GM19395 (cell line): ENCODE results near the gene FAM187B.
"Not testable (repeated sequence)": the region's sequence is repeated elsewhere in the genome, so short reads cannot be mapped to it uniquely, and the experiment has no call there.

Experiments used
- ATAC-seq: cut with Tn5 transposase; IDR thresholded peaks from one replicate; pipeline ENCODE4 v1.9.1; 2021; ENCODE audit warnings: mild to moderate bottlenecking, moderate library complexity; ENCODE audit not compliant: unreplicated experiment

FAM187B gene

DNA sequence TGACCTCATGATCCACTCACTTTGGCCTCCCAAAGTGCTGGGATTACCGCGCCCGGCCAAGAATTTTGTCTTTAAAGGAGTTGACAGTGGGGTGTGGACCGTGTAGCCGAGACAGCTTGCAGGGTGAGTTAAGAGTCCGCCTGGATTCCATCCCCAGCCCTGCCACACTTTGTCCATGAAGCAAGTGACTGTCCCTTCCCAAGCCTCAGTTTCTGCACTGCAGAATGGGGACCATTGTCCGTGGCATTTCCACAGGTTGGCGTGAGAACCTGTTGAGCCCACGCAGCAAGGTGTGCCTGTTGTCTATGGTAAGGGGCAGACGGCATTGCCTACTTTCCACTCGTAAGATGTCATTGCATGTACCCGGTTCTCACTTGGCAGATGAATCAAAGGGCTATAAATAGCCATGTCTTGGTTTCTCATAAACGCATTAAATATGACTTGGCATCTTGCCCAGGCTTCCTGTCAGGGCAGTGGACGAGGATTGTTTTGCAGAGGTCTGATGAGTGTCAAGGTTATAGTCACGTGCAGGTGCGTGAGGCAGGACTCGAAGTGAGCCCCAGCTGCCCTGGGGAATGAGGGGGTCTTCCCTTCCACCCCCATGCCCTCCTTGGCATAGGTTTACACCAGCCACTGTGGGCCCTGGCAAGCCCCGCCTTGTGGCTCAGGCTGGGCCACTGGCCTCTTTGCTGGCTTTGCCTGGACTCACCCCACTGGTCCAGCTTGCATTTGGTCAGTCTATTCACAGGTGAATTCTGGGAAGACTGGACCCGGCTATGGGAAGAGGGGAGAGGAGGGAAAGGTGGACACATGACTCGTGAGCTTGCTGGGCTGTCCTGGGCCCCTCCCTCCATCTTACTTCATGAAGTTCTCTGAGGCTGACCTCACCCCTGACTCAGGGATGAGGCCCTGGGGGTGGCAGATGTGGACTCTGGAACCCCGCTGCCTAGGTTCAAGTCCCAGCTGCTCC lies 14.6 kb downstream of the FAM187B start:
- ATAC-seq = no peak

DNA sequence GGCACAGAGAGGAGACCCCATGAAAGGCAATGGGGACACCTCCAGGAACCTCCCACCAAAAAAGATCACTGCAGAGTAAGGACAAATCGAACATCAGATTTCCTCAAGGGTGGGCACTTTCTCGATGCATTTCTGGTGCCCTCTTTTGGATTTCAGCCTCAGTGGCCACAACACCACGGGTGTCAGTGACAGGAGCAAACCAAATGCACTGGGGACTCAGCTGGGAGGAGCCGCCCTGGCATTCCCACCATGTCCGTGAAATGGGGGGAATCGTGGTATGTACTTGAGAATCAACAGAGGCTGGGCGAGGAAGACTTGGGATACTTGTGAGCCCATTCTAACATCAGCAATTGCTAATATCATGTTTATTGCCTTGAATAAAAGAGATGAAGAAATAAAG lies 16.3 kb downstream of the FAM187B start:
- no peak for ATAC-seq

DNA sequence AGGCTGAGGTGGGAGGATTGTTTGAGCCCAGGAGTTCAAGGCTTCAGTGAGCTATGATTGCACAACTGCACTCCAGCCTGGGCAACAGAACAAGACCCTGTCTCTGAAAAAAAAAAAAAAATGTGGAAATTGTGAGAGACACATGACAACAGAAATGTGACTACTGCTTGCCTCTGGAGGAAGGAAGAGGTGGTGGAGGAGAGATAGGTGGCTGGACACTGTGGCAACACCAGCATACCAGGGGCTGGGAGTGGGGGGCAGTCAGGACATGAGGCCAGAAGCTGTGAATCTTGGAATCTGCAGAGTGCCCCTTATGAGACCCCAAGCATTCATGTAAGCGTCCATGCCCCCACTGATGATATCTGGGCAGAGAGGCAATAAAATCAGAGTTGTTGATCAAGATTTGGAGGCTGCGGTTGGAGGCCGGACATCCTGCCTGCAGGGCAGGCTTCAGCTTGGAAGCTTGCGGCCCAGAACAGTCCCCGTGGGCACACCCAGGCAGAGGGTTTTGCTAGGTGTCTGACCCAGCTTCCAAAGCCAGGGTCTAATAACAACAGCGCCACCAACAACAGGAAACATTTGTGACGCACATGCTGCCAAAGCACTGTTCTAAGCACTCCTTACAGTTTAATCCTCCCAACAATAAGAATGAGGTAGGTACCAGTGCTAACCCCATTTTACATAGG lies 16.9 kb downstream of the FAM187B start:
- no peak for ATAC-seq

DNA sequence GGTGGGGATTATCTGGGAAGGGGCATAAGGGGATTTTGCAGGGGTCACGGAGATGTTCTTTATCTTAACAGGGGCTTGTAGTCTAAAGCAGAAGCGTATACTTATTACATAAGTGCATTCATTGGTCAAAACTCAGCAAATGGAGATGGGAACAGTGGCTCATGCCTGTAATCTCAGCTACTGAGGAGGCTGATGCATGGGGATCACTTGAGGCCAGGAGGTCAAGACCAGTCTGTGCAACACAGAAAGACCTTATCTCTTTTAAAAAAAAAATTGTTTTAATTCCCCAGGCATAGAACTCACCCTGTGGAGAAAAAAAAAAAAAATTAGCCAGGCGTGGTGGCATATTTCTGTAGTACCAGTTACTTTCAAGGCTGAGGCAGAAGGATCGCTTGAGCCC lies 18.9 kb downstream of the FAM187B start:
- ATAC-seq = no peak

DNA sequence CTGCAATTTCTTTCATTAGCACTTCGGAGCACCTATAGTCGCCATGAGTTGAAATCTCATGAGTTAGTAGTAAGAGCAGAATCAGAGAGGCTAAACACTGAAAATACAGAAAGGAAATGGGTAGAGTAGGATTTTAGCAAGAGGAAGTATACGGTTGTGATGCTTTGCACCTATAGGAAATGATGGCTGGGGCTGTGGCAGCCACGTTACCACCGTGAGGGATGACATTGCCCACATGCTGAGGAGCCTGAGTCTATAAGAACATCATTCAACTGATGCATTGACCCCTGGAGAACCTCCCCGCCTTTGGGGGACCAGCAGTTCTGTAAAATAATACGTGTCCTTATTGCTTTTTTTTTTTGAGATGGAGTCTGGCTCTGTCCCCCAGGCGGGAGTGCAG lies 20.4 kb downstream of the FAM187B start:
- ATAC-seq = no peak

DNA sequence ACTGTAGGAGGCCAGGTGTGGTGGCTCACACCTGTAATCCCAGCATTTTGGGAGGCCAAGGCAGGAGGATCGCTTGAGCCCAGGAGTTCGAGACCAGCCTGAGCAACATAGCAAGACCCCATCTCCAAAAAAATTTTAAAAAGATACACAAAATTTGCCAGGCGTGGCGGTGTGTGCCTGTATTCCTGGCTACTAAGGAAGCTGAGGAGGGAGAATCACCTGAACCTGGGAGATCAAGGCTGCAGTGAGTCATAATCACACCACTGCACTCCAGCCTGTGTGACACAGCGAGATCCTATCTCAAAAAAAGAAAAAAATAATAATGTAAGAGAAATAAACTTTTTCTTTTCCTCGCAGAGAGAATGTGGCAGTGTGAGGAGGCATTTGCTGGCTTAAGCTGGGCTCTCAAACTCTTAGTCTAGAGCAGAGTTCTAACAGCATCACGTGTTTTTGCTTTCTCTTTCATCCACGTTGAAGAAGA lies 21.1 kb downstream of the FAM187B start:
- ATAC-seq = no peak

DNA sequence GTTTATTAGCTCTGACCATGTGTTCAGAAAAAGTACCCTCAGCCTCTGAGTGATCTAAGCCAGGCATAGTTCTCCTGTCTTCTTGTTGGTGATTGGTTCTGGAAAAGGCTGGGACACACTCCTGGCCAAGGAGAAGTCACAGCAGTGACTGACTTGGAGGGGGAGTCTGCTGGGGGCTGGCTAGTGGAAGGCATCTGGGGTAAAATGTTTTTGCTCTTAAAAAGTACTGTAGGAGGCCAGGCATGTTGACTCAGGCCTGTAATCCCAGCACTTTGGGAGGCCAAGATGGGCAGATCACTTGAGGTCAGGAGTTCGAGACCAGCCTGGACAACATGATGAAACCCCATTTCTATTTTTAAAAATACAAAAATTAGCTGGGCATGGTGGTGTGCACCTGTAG lies 21.7 kb downstream of the FAM187B start:
- no peak for ATAC-seq

DNA sequence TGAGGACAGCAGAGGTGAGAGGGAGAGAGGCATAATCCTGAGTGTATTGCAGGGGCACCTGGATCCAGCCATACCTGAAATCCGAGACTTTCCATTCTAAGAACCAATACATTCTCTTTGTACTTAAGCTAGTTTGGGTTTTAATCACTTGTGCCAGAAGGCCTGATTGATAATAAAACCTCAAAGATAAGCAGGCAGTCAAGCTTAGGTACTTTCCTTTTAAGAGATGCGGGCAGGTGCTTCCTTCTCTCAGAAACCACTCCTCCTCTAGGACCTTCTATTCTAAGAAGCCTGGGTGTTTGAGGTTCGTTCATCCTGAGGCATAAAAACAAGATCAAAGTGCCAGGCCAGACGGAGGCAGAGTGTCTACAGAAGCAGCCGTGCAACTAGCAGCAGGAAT lies 22.2 kb downstream of the FAM187B start:
- ATAC-seq = no peak

DNA sequence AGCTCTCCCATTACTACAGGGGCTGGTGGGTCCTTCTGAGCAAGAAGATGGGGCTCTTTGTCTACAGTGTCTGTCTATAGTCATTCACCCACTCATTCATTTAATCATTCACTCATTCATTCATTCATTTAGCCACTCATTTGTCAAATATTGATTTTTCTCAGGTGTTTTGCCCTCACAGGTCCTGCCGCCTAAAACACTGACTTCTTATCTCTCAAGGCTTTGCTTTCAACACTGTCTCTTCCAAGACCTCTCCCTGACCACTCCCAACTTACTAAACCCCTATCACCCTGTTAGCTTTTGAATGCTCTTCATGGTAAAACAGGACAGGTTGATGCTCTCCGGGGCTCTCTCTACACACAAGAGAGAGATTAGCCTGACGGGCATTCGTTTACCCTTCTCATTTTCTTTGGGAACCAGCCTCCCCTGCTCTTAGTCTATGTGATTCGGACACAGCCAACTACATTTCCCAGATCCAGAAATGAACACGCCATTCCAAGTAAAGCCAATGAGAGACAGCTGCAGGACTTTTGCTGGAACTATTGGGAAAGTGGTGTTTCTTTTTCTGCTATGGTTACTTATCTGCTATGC lies 22.7 kb downstream of the FAM187B start:
- peak; percentile 10 for ATAC-seq

DNA sequence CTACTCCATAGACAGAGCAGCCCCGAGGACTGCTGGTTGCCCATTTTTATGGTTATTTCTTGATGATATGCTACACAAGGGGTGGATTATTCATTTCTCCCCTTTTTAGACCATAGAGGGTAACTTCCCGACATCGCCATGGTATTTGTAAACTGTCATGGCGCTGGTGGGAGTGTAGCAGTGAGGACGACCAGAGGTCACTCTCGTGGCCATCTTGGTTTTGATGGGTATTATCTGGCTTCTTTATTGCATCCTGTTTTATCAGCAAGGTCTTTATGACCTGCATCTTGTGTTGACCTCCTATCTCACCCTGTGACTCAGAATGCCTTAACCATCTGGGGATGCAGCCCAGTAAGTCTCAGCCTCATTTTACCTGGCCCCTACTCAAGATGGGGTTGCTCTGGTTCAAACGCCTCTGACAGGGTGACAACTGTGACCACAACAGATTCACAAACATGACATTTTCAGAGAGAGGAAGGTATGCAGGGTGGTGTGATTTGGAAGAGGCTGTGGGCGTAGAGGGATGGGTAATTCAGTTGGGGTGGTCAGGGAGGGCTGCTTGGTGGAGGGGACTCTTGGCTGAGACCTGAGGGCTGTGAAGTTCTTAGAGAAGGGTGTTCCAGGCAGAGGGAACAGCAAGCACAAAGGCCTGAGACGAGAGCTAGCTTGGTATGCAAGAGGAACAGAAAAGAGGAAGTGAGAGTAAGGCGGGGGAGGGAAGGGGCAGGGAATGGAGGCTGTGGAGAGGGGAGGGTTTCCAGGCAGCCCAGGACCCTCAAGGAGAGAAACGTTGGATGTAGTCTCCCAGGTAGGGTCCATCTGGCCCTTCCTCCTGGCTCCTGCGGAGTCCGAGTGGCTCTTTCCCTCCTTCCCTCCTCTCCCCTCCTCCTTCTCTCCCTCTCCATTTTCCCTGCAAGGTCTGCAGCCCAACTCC lies 23.5 kb downstream of the FAM187B start:
- peak; percentile 77 for ATAC-seq

DNA sequence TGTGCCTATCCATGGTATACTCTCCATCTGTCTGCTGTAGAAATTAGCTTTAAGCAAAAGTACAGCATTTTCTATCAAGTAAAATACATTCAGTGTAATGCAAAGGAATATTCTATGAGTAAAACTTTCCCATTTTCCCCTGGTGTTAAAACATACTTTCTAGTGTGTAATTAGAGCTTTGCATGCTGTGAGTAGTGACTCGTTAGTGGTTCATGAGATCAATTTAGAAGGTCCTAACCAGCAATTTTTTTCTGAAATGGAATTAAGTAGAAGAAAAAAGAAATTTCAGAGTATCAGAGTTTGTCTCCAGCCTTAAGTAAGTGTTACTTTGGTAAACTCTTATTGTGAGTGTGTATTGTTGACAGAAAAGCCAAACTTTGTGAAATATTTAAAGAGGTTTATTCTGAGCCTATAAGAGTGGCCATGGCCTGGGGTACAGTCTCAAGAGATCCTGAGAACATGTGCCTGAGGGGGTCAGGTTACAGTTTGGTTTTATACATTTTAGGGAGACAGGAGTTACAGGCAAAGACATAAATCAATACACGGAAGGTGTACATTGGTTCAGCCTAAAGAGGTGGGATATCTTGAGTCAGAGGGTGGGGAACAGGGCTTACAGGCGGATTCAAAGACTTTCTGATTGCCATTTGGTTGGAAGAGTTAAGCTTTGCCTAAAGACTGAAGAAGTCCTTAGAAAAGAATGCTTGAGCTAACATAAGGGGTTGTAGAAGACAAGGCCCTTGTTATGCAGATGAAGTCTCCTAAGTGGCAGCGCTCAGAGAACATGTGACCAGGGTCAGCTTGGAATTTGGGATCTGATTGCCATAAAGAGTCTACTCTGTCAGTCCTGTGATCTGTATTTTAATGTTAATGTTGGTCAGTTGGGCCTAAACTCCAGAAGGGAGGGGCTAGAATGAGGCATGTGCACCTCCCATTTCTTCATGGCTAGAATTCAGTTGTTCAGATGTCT lies 25.5 kb downstream of the FAM187B start:
- ATAC-seq = no peak

DNA sequence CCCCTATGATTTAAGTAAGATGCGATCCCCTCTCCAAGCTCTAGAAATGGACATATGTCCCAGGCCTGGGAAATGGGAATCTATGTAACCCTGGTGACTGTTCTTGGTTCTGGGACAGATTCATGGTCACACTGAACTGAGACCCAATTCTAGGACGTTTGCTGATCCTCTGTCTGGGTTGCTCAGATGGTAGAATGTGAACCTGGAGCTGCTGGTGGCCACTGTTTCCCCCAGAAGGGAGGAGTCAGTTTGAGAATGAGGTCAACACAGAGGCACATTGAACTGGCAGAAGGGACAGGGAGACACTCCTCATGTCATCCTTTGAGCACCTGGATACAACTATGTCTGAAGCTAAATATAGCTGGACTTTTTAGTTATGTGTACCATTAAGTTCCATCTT lies 29.1 kb downstream of the FAM187B start:
- no peak for ATAC-seq

DNA sequence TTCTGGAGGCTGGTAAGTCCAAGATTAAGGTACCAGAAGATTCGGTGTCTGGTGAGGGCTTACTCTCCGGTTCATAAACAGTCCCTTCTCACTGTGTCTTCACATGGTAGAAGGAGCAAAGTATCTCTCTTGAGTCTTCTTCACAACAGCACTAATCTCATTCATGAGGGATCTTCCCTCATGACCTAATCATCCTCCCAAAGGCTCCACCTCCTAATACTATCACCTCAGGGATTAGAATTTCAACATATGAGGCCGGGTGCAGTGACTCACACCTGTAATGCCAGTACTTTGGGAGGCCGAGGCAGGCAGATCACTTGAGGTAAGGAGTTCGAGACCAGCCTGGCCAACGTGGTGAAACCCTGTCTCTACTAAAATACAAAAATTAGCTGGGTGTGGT lies 31.7 kb downstream of the FAM187B start:
- not testable (repeated sequence) for ATAC-seq

DNA sequence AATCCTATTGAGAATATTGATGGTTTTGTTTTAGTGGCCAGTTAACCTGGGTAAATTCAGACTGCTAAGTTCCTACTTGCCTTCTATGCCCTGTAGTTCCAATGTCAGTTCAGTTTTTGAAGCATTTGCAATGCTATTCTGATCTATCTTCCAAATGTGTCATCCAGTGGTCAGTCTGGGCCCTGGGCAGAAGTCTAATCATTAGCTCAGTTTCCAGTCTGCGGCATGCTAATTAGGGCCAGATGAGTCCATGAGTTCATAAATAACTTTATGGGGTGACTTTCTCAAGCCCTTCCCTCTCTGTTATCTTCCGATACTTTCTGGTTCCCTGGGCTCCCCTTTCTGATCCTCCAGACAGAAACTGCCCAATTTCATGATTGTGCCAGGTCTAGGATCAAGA lies 32.7 kb downstream of the FAM187B start:
- no peak for ATAC-seq

DNA sequence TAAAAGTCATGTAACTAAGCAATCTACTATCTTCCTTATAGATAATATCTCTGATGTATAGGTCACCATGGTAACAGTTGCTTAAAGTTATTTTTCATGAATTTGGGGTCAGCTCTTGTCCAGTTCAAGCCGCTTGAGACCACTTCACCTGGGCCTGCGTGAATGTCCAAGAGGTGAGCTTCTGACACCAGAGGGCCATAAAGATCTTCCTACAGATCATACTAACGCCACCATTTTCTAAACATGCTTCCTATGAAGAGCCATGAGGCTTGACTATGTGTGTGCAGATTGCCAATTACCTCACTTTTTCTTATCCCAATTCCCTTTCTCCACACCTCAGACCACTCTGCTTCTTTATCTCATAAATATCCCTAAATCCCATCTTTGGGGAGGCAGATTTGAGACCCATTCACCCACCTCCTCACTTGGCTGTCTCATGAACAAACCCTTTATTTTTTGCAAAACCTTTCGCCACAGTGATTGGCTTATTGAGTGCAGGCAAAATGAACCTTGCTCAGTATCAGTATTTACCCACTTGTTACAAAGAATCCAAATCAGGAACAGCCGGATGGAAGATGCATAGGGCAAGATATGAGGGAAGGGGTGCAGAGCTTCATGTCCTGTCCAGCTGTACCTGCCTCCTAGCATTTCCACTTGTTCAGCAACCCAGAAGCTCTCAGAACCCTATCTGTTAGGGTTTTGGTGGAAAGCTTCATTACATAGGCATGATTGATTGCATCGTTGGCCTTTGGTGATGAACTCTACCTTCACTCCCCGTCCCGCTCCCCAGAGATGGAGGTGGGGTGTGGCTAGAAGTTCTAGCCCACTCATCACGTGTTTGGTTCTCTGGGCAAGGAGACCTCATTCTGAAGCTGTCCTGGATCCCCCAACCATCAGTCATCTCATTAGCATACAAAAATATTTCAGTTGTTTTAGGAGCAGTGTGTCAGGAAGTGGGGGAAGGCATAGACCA lies 34.2 kb downstream of the FAM187B start:
- ATAC-seq = no peak

DNA sequence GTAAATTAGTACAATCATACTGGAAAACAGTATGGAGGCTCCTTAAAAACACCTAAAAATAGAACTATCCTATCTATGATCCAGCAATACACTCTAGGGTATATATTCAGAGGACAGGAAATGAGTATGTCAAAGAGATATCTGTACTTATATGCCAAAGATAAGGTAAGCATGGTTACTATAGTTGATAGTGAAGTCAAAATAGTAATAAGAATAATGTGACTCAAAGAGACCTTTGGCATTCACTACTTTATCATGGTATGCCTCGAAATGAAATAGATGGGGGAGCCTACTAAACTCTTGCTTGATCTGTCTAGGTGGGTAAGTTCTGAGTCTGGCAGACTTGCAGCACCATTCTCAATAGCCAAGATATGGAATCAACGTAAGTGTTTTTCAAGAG lies 43.7 kb downstream of the FAM187B start:
- ATAC-seq = no peak

DNA sequence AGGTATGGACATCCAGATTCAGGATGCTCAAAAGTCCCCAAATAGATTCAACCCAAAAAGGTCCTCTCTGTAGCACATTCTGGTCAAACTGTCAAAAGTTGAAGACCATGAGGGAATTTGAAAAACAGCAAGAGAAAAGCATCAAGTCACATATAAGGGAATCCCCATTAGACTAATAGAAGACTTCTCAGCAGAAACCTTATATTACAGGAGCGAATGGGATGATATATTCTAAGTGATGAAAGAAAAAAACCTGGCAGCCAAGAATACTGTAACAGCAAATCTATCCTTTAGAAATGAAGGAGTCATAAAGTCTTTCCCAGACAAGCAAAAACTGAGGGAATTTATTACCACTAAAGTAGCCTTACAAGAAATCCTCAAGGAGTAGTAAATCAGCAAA lies 44.3 kb downstream of the FAM187B start:
- no peak for ATAC-seq

DNA sequence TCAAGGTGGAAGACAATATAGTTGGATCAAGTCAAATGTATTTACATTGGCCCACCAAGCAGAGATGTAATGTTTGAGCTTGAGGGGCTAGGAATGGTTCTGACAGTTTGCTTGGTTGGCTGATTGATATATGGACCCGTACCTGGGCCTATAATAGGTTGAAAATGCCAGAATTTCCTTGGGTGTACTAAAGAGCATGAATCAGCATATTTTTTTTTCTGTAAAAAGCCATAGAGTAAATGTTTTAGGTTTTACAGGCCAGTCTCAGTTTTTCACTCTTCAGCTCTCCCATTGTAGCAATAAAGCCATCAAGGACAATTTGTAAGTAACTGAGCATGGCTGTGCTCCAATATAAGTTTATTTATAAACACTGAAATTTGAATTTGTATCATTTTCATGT lies 47.2 kb downstream of the FAM187B start:
- no peak for ATAC-seq
